IMR-90 (cell line): ENCODE results near the gene LRRC8B. TPM values are rescaled to one million over a fixed set of nuclear protein-coding genes. Genes with fewer than 3 reads are reported as not detected.

Source experiments
- ATAC-seq: fragments of 200-7000 bp; cut with Tn5 transposase; 2 replicates; pipeline ENCODE4 v1.9.1; 2020; ENCODE audit warnings: low read depth, mild to moderate bottlenecking, moderate library complexity
- BruUV-seq: library from RNA; stranded (reverse); fragments of 400-500 nt; replicated peaks from 2 replicates; lab custom pipeline; 2021; lab: Mats Ljungman, UMichigan
- CTCF ChIA-PET: fragments of 300-600 bp; formaldehyde crosslinking; extraction: SDS; loops from one replicate; lab custom pipeline; 2021; ENCODE audit warnings: antibody characterized with exemption; lab: Yijun Ruan, JAX
- POLR2A ChIA-PET: fragments of 300-600 bp; sonication (Branson Sonifier 250); formaldehyde crosslinking; loops from one replicate; lab custom pipeline; 2022; ENCODE audit warnings: antibody characterized with exemption; ENCODE audit not compliant: unreplicated experiment; lab: Charles Lee
- DNase-seq: peaks from one replicate; pipeline ENCODE4 v3.0.0; 2013
- H2AFZ ChIP-seq: replicated peaks from 2 replicates; pipeline ENCODE3; 2013; ENCODE audit warnings: low read length, mild to moderate bottlenecking; ENCODE audit not compliant: poor library complexity
- H2AK5ac ChIP-seq: 2 replicates; pipeline ENCODE4 v1.6.1; 2013; ENCODE audit warnings: low read depth, low read length, inconsistent platforms
- H2AK9ac ChIP-seq: replicated peaks from 2 replicates; pipeline ENCODE3; 2013; ENCODE audit warnings: mild to moderate bottlenecking, low read depth, low read length, moderate library complexity; ENCODE audit not compliant: poor library complexity
- H2BK120ac ChIP-seq: 2 replicates; pipeline ENCODE4 v1.6.1; 2013; ENCODE audit warnings: low read depth, low read length, inconsistent platforms
- H2BK15ac ChIP-seq: 3 replicates; pipeline ENCODE4 v1.6.1; 2013; ENCODE audit warnings: low read depth, low read length, inconsistent platforms
- H2BK20ac ChIP-seq: 2 replicates; pipeline ENCODE4 v1.6.1; 2013; ENCODE audit warnings: low read depth, mild to moderate bottlenecking, inconsistent platforms, low read length, moderate library complexity
- H2BK5ac ChIP-seq: 2 replicates; pipeline ENCODE4 v1.6.1; 2013; ENCODE audit warnings: mild to moderate bottlenecking, low read depth, low read length, inconsistent platforms; ENCODE audit not compliant: poor library complexity, severe bottlenecking
- H3K14ac ChIP-seq: replicated peaks from 2 replicates; pipeline ENCODE4 v1.6.1; 2013; ENCODE audit warnings: low read depth, low read length, inconsistent platforms
- H3K18ac ChIP-seq: 2 replicates; pipeline ENCODE4 v1.6.1; 2013; ENCODE audit warnings: low read depth, low read length, control low read depth
- H3K23ac ChIP-seq: 2 replicates; pipeline ENCODE4 v1.6.1; 2013; ENCODE audit warnings: low read depth, low read length, inconsistent platforms
- H3K27ac ChIP-seq: 2 replicates; pipeline ENCODE4 v1.5.1; 2013; ENCODE audit warnings: mild to moderate bottlenecking, control low read depth, low read length; ENCODE audit not compliant: insufficient read depth
- H3K27me3 ChIP-seq: 2 replicates; pipeline ENCODE4 v1.6.1; 2013; ENCODE audit warnings: low read length; ENCODE audit not compliant: control insufficient read depth, insufficient read depth
- H3K36me3 ChIP-seq: 2 replicates; pipeline ENCODE4 v1.6.1; 2013; ENCODE audit warnings: low read length, mixed read lengths; ENCODE audit not compliant: control insufficient read depth, insufficient read depth
- H3K4ac ChIP-seq: 2 replicates; pipeline ENCODE4 v1.6.1; 2013; ENCODE audit warnings: low read depth, low read length, inconsistent platforms
- H3K4me1 ChIP-seq: 2 replicates; pipeline ENCODE4 v1.6.1; 2013; ENCODE audit warnings: low read length, mixed read lengths; ENCODE audit not compliant: control insufficient read depth, insufficient read depth
- H3K4me2 ChIP-seq: 2 replicates; pipeline ENCODE4 v1.6.1; 2013; ENCODE audit warnings: low read depth, mild to moderate bottlenecking, control low read depth, low read length, moderate library complexity
- H3K4me3 ChIP-seq: 2 replicates; pipeline ENCODE4 v1.5.1; 2013; ENCODE audit warnings: low read depth, mild to moderate bottlenecking, control low read depth, low read length, moderate library complexity; ENCODE audit not compliant: insufficient read depth
- H3K56ac ChIP-seq: 2 replicates; pipeline ENCODE4 v1.6.1; 2013; ENCODE audit warnings: low read length, inconsistent platforms; ENCODE audit not compliant: insufficient read depth; ENCODE audit errors: extremely low read depth
- H3K79me1 ChIP-seq, 2 experiments: 2 replicates each; pipeline ENCODE4 v1.6.1; 2013; ENCODE audit warnings: low read length in 2 of 2, inconsistent platforms in 1 of 2, low read depth in 1 of 2
- H3K9ac ChIP-seq: 2 replicates; pipeline ENCODE4 v1.6.1; 2013; ENCODE audit warnings: low read depth, low read length, control low read depth
- H3K9me1 ChIP-seq: 2 replicates; pipeline ENCODE4 v1.6.1; 2013; ENCODE audit warnings: low read length, inconsistent platforms; ENCODE audit not compliant: insufficient read depth
- H3K9me3 ChIP-seq: 2 replicates; pipeline ENCODE4 v1.6.1; 2013; ENCODE audit warnings: low read length; ENCODE audit not compliant: control insufficient read depth, insufficient read depth
- H4K20me1 ChIP-seq: 2 replicates; pipeline ENCODE4 v1.6.1; 2013; ENCODE audit warnings: low read length, inconsistent platforms; ENCODE audit not compliant: insufficient read depth
- H4K5ac ChIP-seq: 2 replicates; pipeline ENCODE4 v1.6.1; 2013; ENCODE audit warnings: mild to moderate bottlenecking, low read depth, low read length, control low read depth
- H4K8ac ChIP-seq, 2 experiments: 2 replicates each; pipeline ENCODE4 v1.6.1; 2013; ENCODE audit warnings: low read depth in 2 of 2, low read length in 2 of 2, control low read depth in 1 of 2, inconsistent platforms in 1 of 2
- H4K91ac ChIP-seq: 2 replicates; pipeline ENCODE4 v1.6.1; 2013; ENCODE audit warnings: low read depth, low read length, inconsistent platforms; ENCODE audit not compliant: insufficient read depth
- BHLHE40 ChIP-seq: fragments of 150-350 bp; IDR thresholded peaks from 2 replicates; pipeline ENCODE4 v1.6.1; 2016; ENCODE audit warnings: mild to moderate bottlenecking, low read depth, low read length
- CEBPB ChIP-seq: IDR thresholded peaks from 2 replicates; pipeline ENCODE4 v1.6.1; 2012; ENCODE audit warnings: low read depth, low read length, improper control_type of control experiment
- CHD1 ChIP-seq: IDR thresholded peaks from 2 replicates; pipeline ENCODE4 v1.6.1; 2012; ENCODE audit warnings: low read depth, low read length, improper control_type of control experiment
- FOS ChIP-seq: fragments of 150-350 bp; IDR thresholded peaks from 2 replicates; pipeline ENCODE4 v1.6.1; 2016; ENCODE audit warnings: low read depth, low read length
- MAFK ChIP-seq: IDR thresholded peaks from 2 replicates; pipeline ENCODE4 v1.6.1; 2012; ENCODE audit warnings: low read depth, low read length, improper control_type of control experiment
- MAZ ChIP-seq: IDR thresholded peaks from 2 replicates; pipeline ENCODE4 v1.6.1; 2012; ENCODE audit warnings: low read depth, mild to moderate bottlenecking, low read length, improper control_type of control experiment, moderate library complexity, borderline replicate concordance
- MXI1 ChIP-seq: IDR thresholded peaks from 2 replicates; pipeline ENCODE4 v1.6.1; 2012; ENCODE audit warnings: low read depth, mild to moderate bottlenecking, low read length, moderate library complexity, borderline replicate concordance
- NFE2L2 ChIP-seq: fragments of 150-350 bp; IDR thresholded peaks from 2 replicates; pipeline ENCODE4 v1.6.1; 2016; ENCODE audit warnings: low read depth, mild to moderate bottlenecking, low read length
- POLR2A ChIP-seq: IDR thresholded peaks from 2 replicates; pipeline ENCODE4 v1.6.1; 2012; ENCODE audit warnings: mild to moderate bottlenecking, low read depth, low read length
- RAD21 ChIP-seq: IDR thresholded peaks from 2 replicates; pipeline ENCODE4 v1.6.1; 2012; ENCODE audit warnings: low read length, improper control_type of control experiment
- RFX5 ChIP-seq: IDR thresholded peaks from 2 replicates; pipeline ENCODE4 v1.8.0; 2012; ENCODE audit warnings: low read depth, mild to moderate bottlenecking, low read length, moderate library complexity
- SMC3 ChIP-seq: fragments of 150-350 bp; IDR thresholded peaks from 2 replicates; pipeline ENCODE4 v1.6.1; 2016; ENCODE audit warnings: low read depth, mild to moderate bottlenecking, antibody characterized with exemption, low read length, moderate library complexity
- WGBS, 2 experiments: methylation state at CpG; one replicate each; pipeline versions ENCODE4 v1.1.5 to v1.1.7; 2013; ENCODE audit warnings: missing lambda C conversion rate in 2 of 2; ENCODE audit not compliant: insufficient read length in 1 of 2; ENCODE audit errors: extremely low coverage in 2 of 2; 5-methylcytosine and 5-hydroxymethylcytosine counted together
- dilution Hi-C: fragments of 300-500 bp; cut with HindIII; formaldehyde crosslinking; loops from one replicate; pipeline ENCODE4 v1.14.3; 2018; ENCODE audit warnings: low sequenced_read_pairs; ENCODE audit not compliant: unreplicated experiment
- in situ Hi-C: fragments of 300-500 bp; cut with MboI; formaldehyde crosslinking; loops from 3 replicates; pipeline ENCODE4 v1.14.3; 2019; ENCODE audit warnings: low sequenced_read_pairs, inconsistent platforms, mixed read lengths
- intact Hi-C: fragments of 100-400 bp; cut with micrococcal nuclease; formaldehyde crosslinking; loops from 2 replicates; pipeline ENCODE4 v1.10.0; 2022
- polyA plus RNA-seq, 3 experiments: library from polyadenylated mRNA; depleted of rRNA; stranded (reverse); fragments of >200 nt; gene quantifications; 2 replicates each; pipeline ENCODE4 v1.2.3, GENCODE V29; 2012; ENCODE audit warnings: low replicate concordance in 1 of 3
- total RNA-seq: library from RNA; depleted of rRNA; stranded (reverse); fragments of >200 nt; gene quantifications from 2 replicates; pipeline ENCODE4 v1.2.3, GENCODE V29; 2012
- TF ChIP-seq, protein P1 (sequence below): conservative IDR thresholded peaks from 2 replicates; pipeline ENCODE4 v1.5.1; 2012; ENCODE audit warnings: mild to moderate bottlenecking, low read depth, low read length, improper control_type of control experiment
- TF ChIP-seq, protein P2 (sequence below): fragments of 150-350 bp; IDR thresholded peaks from 2 replicates; pipeline ENCODE4 v1.6.1; 2016; ENCODE audit warnings: low read depth, mild to moderate bottlenecking, low read length, moderate library complexity, borderline replicate concordance
- TF ChIP-seq, protein P3 (sequence below): fragments of 150-350 bp; IDR thresholded peaks from 2 replicates; pipeline ENCODE4 v1.6.1; 2017; ENCODE audit warnings: mild to moderate bottlenecking, antibody characterized with exemption, low read length, low read depth

The LRRC8B gene
- total and polyA plus RNA-seq, 2 of the 4 experiments (the other 2 are of a cell fraction) = 0.74 to 1.8 TPM

DNA sequence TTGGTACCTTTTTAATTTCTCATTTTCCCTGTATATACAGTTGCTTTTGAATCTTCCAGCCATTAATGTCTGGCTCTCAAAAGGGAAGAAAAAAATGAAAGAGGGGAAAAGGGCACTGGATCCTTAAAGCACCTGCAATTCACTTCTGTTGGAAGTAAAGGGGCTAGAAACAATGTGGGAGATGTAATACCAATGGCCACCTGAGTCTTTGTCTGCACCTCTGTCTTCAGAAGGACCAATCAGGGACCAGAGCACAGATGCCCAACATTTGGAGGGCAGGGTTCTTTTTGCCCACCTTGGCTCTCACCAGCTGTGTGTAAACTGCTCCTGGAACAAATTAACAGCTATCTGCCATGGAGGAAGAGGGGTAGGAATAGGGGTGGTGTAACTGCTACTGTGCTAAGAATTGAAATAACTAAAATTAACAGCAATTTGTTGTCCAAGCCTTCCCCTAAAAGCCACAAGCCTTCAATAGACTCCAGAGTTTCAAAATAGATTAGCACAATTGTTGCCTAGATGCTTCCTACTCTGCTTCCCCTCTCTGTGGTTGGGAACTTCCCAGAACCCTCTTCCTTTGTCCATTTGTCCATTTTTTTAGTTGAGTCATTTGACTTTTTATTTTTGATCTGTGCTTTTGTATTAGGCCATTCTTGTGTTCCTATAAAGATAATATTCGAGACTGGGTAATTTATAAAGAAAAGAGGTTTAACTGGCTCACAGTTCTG lies 11.5 kb upstream of the LRRC8B start:
- in situ Hi-C loops = no loop called here
- CTCF ChIA-PET = no interaction called here

More for the DNA sequence above, 11.5 kb upstream of the LRRC8B start:
- no peak overlapping the region for H4K8ac ChIP-seq
- H2AK5ac ChIP-seq = no peak overlapping the region
- dilution Hi-C loops (no loop called here), intact Hi-C loops (no loop called here)
- H3K56ac ChIP-seq = no peak overlapping the region
- no peak overlapping the region for H2BK5ac ChIP-seq
- H3K27ac ChIP-seq = no peak overlapping the region
- H3K9me1 ChIP-seq = no peaks in the 10 kb centered on the region
- H2BK20ac ChIP-seq = no peak overlapping the region
- BruUV-seq = no TSS peak
- POLR2A ChIA-PET = no interaction called here
- no peak overlapping the region for H2BK15ac ChIP-seq
- H3K36me3 ChIP-seq = no peaks in the 10 kb centered on the region
- H4K91ac ChIP-seq = no peak overlapping the region
- WGBS, 2 experiments = no CpG with 5 or more reads among the region's 1 CpG
- H3K23ac ChIP-seq = no peak overlapping the region
- H3K79me1 ChIP-seq = no peaks in the 10 kb centered on the region
- no peaks in the 10 kb centered on the region for H3K9me3 ChIP-seq
- no peaks in the 10 kb centered on the region for H4K20me1 ChIP-seq
- H3K4ac ChIP-seq = no peak overlapping the region
- no peak overlapping the region for H3K4me2 ChIP-seq
- H3K9ac ChIP-seq = no peak overlapping the region
- no peak overlapping the region for H4K5ac ChIP-seq
- H3K4me3 ChIP-seq = no peak overlapping the region
- TF ChIP-seq NFE2L2 (no peak), RFX5 (no peak), RAD21 (no peak), CEBPB (no peak), BHLHE40 (no peak), MAZ (no peak), POLR2A (no peak), FOS (no peak), MXI1 (no peak), CHD1 (no peak), SMC3 (no peak), MAFK (no peak)
- TF ChIP-seq, protein P1, sequence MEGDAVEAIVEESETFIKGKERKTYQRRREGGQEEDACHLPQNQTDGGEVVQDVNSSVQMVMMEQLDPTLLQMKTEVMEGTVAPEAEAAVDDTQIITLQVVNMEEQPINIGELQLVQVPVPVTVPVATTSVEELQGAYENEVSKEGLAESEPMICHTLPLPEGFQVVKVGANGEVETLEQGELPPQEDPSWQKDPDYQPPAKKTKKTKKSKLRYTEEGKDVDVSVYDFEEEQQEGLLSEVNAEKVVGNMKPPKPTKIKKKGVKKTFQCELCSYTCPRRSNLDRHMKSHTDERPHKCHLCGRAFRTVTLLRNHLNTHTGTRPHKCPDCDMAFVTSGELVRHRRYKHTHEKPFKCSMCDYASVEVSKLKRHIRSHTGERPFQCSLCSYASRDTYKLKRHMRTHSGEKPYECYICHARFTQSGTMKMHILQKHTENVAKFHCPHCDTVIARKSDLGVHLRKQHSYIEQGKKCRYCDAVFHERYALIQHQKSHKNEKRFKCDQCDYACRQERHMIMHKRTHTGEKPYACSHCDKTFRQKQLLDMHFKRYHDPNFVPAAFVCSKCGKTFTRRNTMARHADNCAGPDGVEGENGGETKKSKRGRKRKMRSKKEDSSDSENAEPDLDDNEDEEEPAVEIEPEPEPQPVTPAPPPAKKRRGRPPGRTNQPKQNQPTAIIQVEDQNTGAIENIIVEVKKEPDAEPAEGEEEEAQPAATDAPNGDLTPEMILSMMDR = no peak
- TF ChIP-seq, protein P2, sequence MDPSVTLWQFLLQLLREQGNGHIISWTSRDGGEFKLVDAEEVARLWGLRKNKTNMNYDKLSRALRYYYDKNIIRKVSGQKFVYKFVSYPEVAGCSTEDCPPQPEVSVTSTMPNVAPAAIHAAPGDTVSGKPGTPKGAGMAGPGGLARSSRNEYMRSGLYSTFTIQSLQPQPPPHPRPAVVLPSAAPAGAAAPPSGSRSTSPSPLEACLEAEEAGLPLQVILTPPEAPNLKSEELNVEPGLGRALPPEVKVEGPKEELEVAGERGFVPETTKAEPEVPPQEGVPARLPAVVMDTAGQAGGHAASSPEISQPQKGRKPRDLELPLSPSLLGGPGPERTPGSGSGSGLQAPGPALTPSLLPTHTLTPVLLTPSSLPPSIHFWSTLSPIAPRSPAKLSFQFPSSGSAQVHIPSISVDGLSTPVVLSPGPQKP = no peak
- TF ChIP-seq, protein P3, sequence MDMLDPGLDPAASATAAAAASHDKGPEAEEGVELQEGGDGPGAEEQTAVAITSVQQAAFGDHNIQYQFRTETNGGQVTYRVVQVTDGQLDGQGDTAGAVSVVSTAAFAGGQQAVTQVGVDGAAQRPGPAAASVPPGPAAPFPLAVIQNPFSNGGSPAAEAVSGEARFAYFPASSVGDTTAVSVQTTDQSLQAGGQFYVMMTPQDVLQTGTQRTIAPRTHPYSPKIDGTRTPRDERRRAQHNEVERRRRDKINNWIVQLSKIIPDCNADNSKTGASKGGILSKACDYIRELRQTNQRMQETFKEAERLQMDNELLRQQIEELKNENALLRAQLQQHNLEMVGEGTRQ = no peak
- no peaks in the 10 kb centered on the region for H3K27me3 ChIP-seq
- H2BK120ac ChIP-seq = no peak overlapping the region
- no peak overlapping the region for H2AFZ ChIP-seq
- ATAC-seq (no peak), DNase-seq (no peak)
- peaks cover 2% of the 10 kb centered on the region; the same call in 1 of the 2 replicates for H3K4me1 ChIP-seq
- H2AK9ac ChIP-seq = no peak overlapping the region
- no peak overlapping the region for H3K14ac ChIP-seq
- H3K18ac ChIP-seq = no peak overlapping the region
